ENCODE results near the gene E2F4.

E2F4 gene, protein sequence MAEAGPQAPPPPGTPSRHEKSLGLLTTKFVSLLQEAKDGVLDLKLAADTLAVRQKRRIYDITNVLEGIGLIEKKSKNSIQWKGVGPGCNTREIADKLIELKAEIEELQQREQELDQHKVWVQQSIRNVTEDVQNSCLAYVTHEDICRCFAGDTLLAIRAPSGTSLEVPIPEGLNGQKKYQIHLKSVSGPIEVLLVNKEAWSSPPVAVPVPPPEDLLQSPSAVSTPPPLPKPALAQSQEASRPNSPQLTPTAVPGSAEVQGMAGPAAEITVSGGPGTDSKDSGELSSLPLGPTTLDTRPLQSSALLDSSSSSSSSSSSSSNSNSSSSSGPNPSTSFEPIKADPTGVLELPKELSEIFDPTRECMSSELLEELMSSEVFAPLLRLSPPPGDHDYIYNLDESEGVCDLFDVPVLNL

DNA sequence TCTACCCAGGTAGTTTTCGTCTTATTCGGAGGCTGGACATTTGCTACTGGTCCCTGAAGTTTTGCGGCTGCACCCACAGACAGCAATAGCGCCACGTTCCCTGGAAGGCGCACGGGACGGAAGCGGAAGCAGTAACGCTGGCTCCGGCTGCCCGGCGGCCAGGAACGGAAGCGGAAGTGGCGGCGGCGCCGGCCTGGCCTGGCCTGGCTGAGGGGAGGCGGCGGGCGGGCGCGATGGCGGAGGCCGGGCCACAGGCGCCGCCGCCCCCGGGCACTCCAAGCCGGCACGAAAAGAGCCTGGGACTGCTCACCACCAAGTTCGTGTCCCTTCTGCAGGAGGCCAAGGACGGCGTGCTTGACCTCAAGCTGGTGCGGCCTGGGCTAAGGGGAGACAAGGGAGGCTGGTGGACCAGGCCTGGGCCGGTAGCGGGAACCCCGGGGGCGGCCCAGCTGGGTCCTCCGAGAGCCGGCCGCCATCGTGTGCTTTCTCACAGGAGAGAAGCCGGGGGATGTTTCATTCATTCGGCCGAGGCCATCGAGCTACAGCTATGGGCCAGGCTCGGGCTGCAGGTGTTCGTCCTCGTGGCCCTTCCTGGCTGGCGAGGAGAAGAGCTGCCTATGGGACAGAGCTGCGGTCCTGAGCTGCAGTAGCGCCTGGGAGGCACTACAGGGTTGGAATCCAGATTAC is at the start of gene E2F4:
TSS of gene E2F4 (plus strand) at position 161 of the 687 bp plus-strand sequence. CDS start at position 234, 73 bp downstream.
- TF ChIP-seq, protein P1, sequence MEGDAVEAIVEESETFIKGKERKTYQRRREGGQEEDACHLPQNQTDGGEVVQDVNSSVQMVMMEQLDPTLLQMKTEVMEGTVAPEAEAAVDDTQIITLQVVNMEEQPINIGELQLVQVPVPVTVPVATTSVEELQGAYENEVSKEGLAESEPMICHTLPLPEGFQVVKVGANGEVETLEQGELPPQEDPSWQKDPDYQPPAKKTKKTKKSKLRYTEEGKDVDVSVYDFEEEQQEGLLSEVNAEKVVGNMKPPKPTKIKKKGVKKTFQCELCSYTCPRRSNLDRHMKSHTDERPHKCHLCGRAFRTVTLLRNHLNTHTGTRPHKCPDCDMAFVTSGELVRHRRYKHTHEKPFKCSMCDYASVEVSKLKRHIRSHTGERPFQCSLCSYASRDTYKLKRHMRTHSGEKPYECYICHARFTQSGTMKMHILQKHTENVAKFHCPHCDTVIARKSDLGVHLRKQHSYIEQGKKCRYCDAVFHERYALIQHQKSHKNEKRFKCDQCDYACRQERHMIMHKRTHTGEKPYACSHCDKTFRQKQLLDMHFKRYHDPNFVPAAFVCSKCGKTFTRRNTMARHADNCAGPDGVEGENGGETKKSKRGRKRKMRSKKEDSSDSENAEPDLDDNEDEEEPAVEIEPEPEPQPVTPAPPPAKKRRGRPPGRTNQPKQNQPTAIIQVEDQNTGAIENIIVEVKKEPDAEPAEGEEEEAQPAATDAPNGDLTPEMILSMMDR (conservative IDR thresholded peaks at IDR 0.05) = no peak
- peak; percentile 98 for TF ChIP-seq ZFX (IDR thresholded peaks at IDR 0.05)
- peak within 1 kb of the TSS; percentile 95 for H3K27ac ChIP-seq

DNA sequence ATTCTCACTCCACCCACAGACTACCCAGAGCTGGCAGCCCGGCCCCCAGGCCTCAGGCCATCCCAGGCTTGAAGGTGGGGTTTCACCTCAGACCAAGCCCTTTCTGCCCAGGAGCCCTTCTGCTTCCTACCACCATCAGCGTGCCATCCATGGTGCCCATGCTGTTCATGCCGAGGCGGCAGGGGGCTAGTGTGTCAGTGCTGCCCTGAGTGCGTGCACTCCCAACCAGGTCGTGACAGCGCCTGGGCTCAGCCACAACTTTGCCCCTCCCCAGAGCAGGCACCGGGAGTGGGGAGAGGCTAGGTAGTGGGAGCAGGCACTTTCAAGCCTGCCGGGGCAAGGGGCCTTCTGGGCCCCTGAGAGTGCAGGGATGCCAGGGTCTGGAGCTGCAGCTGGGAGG is 49.6 kb upstream of the E2F4 start:
- H3K27ac ChIP-seq = no peak overlapping the region
- TF ChIP-seq, protein P1 (conservative IDR thresholded peaks at IDR 0.05) = no peak
- no peak for TF ChIP-seq ZFX (IDR thresholded peaks at IDR 0.05)

DNA sequence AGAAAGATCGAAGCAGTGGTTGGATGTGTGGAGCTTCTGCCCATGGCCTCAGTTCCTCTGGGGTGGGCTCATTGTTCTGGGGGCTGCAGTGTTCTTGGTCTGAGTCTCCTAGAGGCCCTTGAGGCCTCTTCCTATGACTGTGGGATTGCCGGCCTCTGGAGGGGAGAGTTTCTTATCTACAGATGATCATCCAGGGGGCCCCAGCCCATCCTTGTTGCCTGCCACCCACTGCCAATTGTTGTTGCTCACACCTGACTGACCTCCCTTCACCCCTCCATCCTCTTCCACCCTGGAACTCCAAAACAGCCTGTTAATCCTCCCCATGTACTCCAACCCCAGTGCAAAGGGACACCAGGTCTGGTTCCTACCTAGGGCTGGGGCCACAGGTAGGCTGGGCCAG is 47.0 kb upstream of the E2F4 start:
- TF ChIP-seq ZFX (IDR thresholded peaks at IDR 0.05) = no peak
- TF ChIP-seq, protein P1 (conservative IDR thresholded peaks at IDR 0.05) = no peak
- H3K27ac ChIP-seq = no peak overlapping the region

DNA sequence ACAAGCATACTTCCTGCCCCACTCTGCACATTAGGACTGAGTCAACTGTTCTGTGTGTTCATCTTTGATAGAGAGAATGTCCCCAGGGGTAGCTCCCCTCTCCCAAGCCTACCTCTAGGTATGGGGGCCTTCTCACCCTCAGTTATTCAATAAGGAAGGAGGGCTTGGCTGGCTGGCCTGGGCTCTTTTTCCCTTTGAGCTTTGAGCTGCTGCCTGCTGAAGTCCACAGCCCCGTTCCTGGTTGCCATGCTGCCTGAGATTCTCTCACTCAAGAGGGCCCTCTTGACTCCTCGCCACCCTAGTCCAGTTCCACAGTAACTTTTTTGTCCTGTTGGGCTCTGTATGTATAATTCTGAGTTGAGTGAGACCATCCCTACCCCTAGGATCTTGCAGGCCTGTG is 46.2 kb upstream of the E2F4 start:
- no peak overlapping the region for H3K27ac ChIP-seq
- TF ChIP-seq, protein P1 (conservative IDR thresholded peaks at IDR 0.05) = no peak
- no peak for TF ChIP-seq ZFX (IDR thresholded peaks at IDR 0.05)

DNA sequence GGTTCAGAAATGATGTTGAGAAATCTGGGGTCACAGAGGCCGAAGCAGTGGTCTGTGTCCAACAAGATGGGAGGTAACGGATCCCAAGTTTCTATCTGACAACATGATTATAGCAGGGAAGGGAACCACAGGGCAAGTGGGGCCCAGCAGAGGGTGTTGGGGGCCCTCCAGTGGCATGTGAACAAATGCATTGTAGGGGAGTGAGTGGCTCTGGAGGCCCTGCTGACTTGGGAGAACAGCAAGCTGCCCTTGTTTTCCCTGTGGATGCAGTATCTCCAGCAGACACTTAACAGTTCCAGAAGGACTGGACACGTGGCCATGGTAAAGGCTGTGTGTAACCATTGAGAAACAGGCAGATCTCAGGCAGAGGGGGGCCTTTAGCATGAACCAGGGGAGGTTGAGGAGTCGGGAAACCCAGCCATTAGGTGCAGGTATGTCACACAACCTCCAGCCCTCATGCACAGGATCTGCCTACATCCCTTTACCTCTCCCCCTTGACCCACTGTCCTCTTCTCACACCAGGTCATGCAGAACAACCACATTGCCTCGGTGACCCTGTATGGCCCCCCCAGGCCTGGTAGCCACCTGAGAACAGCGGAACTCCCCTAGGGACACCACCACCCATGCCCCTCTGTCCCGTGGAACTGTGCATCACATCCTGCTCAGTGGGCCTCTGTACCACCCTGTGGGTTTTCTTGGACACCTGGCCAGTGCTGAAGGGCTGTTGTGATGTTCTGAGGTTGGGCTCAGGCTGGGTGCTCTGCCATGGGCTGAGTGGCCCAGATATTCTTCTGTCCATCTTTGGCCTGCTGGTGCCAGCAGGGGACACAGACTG is 45.2 kb upstream of the E2F4 start:
- TF ChIP-seq ZFX (IDR thresholded peaks at IDR 0.05) = no peak
- TF ChIP-seq, protein P1 (conservative IDR thresholded peaks at IDR 0.05) = no peak
- no peak overlapping the region for H3K27ac ChIP-seq

DNA sequence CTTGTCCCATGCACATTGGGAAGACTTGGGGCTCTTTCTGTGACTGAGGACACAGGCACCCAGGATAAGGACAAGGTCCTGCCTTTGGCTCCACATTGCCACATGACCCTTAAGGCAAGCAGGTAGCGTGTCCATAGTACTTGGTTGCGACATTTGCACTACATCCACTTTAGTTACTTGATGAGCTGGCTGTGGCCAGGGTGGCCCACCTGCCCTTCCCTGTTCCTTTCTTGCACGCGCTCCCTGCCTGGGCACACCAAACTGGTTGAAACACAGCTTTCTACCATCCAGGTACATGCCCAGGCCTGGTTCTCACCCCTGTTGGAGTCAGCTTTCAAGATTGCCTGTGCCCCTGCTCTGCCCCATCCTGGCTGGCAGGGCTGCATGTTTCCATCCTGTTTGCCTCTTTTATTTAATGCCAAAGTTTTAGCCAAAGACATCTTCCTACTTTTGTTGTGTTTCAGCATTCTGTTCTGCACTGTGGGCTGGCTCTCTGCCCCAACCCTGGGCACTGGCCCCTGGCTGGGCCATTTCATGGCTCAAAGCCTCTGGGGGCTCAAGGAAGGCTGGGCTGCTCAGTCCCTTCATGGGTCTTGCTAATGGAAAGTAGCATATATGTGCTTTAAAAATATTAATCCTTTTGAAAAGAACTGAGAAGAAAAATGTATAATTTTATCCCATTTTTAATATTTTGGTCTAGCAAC is 44.4 kb upstream of the E2F4 start:
- no peak for TF ChIP-seq ZFX (IDR thresholded peaks at IDR 0.05)
- TF ChIP-seq, protein P1 (conservative IDR thresholded peaks at IDR 0.05) = no peak
- no peak overlapping the region for H3K27ac ChIP-seq
